GM18868 (cell line): ENCODE data around the gene CRY1.
A peak's percentile ranks its signal among the peaks of the same experiment; 100 is the strongest.

Experiments
- ATAC-seq: cut with Tn5 transposase; IDR thresholded peaks from one replicate; pipeline ENCODE4 v1.9.1; 2021; ENCODE audit warnings: mild to moderate bottlenecking, moderate library complexity; ENCODE audit not compliant: unreplicated experiment

CRY1 gene

GRCh38 chr12:107093417-107094182 lies at the start of gene CRY1:
CRY1 (minus strand) TSS chr12:107093549; CDS start chr12:107092961, 588 bp downstream.
- peak; percentile 82 for ATAC-seq

DNA sequence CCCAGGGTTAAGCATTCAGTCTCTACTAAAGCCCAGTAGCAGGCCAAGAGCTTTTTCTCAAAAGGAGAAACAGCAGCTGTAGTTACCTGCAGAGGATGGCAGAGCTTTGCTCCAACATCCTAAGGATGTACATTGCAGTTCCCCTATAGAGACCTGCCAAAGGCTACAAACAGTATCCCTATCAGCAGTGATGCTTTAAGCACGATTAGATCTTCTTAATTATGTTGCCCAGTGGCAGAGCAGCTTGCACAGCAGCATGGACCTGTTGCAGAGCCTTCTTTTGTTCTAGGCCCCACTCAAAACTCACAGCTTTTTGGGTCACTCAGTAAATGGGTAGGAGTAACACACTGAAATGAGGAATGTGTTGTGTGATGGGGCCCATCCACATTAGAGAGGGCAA lies 46.4 kb upstream of the CRY1 start:
- ATAC-seq = no peak

GRCh38 chr12:107138990-107139389 lies 45.6 kb upstream of the CRY1 start:
- ATAC-seq = no peak

DNA sequence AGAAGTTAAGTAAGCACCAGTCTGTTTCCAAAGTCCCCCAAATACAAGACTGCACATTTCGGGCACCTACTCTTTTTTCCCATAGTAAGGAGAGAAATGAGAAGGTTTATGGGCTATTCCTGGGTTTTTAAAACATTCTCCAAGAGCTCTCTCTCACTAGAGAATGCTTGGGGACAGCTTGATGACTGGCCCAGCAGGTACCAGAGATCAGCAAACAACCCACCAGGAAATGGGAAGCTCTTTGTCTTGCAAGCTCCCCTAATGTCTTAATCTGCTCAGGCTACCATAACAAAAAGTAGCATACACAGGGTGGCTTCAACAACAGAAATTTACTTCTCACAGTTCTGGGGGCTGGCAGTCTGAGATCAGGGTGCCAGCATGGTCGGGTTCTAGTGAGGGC lies 41.8 kb upstream of the CRY1 start:
- no peak for ATAC-seq

GRCh38 chr12:107134558-107134957 lies 41.2 kb upstream of the CRY1 start:
- ATAC-seq = no peak

- no peak for ATAC-seq
Measured at GRCh38 chr12:107133462-107133861, 40.1 kb upstream of the CRY1 start.

DNA sequence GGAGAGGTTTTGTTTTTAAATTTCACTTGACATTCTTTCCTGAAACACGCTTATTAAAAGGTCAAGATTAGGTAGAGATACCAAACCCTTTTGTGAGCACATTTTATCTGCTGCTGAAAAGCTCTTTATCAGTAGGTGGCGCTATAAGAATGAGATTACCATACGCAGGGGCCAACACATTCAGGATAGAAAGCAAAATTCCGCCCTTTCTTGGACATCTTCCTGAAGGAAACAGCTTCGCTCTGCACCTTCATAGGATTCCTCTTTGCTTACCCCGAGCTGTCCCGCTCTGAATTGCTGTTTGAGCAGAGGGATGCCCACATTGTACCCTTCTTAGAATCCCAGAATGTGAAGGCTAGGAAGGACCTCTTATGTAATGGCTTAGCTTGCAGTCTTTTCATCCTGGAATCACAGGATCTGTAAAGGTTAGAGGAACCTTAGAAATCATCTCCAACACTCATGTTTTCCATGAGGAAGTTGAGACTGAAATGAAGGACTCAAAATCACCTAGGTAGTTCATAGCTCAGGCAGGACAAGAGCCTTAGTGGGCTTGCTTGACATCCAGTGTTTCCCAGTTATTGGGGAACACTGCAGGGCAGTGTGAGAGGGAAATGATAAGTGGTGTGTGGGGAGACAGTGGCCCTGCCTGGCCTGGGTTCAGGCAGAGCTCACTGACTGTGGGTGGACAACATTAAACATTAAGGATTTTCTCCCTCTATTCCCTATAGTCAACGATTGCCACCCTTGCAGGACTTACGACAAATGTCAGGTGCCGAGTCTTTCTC lies 38.7 kb upstream of the CRY1 start:
- ATAC-seq = no peak

DNA sequence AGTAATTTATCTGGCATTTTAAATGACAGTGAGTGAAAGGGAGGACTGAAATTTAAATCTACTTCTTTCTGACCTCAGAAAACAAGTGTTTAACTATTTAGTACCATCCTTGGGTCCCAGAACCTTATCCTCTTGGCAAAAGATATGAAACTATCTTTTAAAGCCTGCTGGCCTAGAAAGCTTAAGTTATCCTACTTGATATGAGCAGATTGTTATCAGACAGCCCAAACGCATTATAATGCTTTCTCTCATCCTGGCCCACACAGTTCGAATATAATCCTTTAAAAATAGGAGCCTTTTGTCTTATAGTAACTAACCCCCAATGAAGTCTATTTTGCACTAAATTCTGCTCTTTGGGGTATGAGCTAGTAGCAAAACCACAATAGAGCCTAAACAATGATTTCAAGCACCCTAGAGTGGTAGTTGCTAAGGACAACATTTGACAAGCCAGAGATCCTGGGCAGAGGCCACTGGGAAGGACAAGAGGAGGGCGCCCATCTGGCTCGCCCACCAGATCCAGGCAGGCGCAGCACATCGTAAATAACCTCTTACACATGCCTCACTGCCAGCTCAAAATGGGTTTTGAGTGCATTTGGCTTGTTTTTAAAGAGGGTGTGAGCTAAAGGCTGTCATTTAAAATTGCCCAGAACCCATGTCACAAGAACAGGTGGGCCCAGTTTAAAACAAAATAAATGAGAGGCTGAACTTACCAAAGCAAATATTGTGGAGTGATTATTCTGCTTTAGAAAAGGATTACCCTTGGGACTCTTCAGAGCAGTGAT lies 37.7 kb upstream of the CRY1 start:
- ATAC-seq = no peak

GRCh38 chr12:107129315-107129930 lies 36.1 kb upstream of the CRY1 start:
- no peak for ATAC-seq

DNA sequence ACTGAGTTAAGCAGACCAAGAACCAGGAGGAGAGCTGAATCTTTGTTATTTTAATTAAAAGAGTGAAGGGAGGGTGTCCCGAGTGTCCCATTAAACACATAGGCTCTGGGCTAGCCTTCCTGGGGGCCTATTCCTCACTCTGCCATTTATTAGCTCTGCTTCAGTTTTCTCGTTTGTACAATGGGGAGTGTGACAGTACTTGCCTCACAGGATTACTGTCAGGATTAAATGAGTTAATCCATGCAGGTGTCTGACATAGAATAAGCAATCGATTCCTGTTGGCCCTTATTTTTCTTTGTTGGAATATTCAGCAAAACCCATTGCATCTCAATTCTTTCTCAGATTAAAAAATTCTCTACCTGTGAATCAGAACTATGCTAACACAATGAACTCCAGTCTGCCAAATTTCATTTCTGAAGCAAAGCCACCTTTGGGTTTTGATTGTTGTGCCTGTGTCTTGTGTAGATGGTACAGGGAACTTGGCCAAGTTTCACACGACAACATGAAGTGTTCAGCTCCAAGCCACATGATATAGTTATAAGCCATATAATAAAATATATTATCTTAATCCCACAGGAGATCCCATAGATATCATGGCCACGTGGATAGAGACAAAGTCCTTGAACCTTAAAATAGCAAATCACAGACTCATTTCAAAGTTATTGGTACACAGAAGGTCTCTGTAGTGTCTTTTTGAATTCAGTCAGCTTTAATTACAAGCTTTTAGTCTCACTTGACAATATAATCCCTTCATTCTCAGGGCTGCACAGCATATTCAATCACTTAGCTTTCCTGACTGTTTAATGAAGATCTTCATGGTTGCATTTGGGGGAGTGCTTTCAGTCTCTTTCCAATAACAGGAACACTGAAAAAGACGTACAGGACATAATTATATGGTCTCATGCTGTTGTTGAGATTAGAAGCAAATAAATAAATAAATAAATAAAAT lies 34.4 kb upstream of the CRY1 start:
- ATAC-seq = no peak

- ATAC-seq = no peak
Measured at GRCh38 chr12:107126796-107127481, 33.6 kb upstream of the CRY1 start.

GRCh38 chr12:107125833-107126232 lies 32.5 kb upstream of the CRY1 start:
- no peak for ATAC-seq

GRCh38 chr12:107122452-107122958 lies 29.2 kb upstream of the CRY1 start:
- no peak for ATAC-seq

- ATAC-seq = no peak
Measured at GRCh38 chr12:107119091-107119490, 25.7 kb upstream of the CRY1 start.

- ATAC-seq = no peak
Measured at GRCh38 chr12:107118624-107119023, 25.3 kb upstream of the CRY1 start.

DNA sequence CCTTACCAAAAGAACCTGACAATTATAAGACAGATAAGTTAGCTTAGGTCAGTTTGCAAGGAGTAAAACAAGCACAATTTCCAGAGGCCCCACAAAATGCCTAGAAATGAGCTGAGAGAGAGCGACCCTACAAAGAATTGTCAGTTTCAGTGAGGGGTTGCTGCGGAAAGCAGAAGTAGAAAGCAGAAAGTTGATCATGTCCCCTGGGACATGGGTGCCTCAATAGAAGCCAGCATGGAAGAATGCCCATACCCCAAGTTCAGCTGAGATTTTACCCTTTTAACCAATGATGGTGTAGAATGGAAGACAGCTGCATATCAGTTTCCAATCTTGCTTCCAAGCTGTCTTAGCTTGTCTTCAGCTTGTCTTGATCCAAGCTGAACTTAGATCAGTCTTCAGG lies 21.8 kb upstream of the CRY1 start:
- ATAC-seq = no peak

- ATAC-seq = no peak
Measured at GRCh38 chr12:107111314-107111713, 18.0 kb upstream of the CRY1 start.

- no peak for ATAC-seq
Measured at GRCh38 chr12:107109726-107110719, 16.7 kb upstream of the CRY1 start.
